ENCODE data around the gene PTPRCAP.

The PTPRCAP gene

GRCh38 chr11:67409781-67410368 lies 27.6 kb downstream of the PTPRCAP start:
- no peak for TF ChIP-seq CEBPB (IDR thresholded peaks at IDR 0.05)
- TF ChIP-seq YY1 (IDR thresholded peaks at IDR 0.05; ENCODE audit: low read depth): no peak
- no peak for TF ChIP-seq EGR1 (IDR thresholded peaks at IDR 0.05)
- TF ChIP-seq EP300 (IDR thresholded peaks at IDR 0.05; ENCODE audit: borderline replicate concordance): no peak
- TF ChIP-seq TCF12 (IDR thresholded peaks at IDR 0.05; ENCODE audit: low read depth): no peak
- no peak for TF ChIP-seq TAF1 (IDR thresholded peaks at IDR 0.05; ENCODE audit: low read depth)

DNA sequence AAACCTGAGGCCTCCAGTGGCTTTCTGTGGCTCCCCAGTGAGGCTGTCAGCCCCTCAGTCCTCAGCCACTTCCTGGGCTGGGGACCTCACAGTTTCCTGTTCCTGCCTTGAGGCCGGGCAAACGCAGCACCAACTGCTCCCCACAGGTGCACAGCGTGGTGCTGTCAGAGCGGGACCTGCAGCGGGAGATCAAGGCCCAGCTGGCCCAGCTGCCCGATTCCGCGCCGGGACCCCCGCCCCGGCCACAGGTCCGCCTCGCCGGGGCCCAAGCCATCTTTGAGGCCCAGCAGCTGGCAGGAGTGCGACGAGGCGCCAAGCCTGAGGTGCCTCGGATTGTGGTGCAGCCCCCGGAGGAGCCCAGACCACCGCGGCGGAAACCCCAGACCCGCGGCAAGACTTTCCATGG lies 28.2 kb downstream of the PTPRCAP start:
- TF ChIP-seq ZBTB7A (IDR thresholded peaks at IDR 0.05; ENCODE audit: low read depth): no peak
- TF ChIP-seq FOXM1 (IDR thresholded peaks at IDR 0.05; ENCODE audit: borderline replicate concordance, low read depth): no peak
- no peak for TF ChIP-seq NFIC (IDR thresholded peaks at IDR 0.05)
- TF ChIP-seq TEAD4 (IDR thresholded peaks at IDR 0.05): no peak
- TF ChIP-seq, protein P1, sequence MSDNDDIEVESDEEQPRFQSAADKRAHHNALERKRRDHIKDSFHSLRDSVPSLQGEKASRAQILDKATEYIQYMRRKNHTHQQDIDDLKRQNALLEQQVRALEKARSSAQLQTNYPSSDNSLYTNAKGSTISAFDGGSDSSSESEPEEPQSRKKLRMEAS (IDR thresholded peaks at IDR 0.05): no peak
- TF ChIP-seq EGR1 (IDR thresholded peaks at IDR 0.05): no peak
- no peak for TF ChIP-seq RAD21 (IDR thresholded peaks at IDR 0.05; ENCODE audit: low read depth)
- TF ChIP-seq EP300 (IDR thresholded peaks at IDR 0.05; ENCODE audit: borderline replicate concordance): no peak
- TF ChIP-seq TCF12 (IDR thresholded peaks at IDR 0.05; ENCODE audit: low read depth): no peak
- TF ChIP-seq, protein P2, sequence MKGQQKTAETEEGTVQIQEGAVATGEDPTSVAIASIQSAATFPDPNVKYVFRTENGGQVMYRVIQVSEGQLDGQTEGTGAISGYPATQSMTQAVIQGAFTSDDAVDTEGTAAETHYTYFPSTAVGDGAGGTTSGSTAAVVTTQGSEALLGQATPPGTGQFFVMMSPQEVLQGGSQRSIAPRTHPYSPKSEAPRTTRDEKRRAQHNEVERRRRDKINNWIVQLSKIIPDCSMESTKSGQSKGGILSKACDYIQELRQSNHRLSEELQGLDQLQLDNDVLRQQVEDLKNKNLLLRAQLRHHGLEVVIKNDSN (IDR thresholded peaks at IDR 0.05): no peak
- TF ChIP-seq YY1 (IDR thresholded peaks at IDR 0.05; ENCODE audit: low read depth): no peak
- no peak for TF ChIP-seq REST (IDR thresholded peaks at IDR 0.05; ENCODE audit: low read depth)
- no peak for TF ChIP-seq CREB1 (IDR thresholded peaks at IDR 0.05; ENCODE audit: low read depth)
- TF ChIP-seq CEBPB (IDR thresholded peaks at IDR 0.05): no peak
- TF ChIP-seq TAF1 (IDR thresholded peaks at IDR 0.05; ENCODE audit: low read depth): no peak

DNA sequence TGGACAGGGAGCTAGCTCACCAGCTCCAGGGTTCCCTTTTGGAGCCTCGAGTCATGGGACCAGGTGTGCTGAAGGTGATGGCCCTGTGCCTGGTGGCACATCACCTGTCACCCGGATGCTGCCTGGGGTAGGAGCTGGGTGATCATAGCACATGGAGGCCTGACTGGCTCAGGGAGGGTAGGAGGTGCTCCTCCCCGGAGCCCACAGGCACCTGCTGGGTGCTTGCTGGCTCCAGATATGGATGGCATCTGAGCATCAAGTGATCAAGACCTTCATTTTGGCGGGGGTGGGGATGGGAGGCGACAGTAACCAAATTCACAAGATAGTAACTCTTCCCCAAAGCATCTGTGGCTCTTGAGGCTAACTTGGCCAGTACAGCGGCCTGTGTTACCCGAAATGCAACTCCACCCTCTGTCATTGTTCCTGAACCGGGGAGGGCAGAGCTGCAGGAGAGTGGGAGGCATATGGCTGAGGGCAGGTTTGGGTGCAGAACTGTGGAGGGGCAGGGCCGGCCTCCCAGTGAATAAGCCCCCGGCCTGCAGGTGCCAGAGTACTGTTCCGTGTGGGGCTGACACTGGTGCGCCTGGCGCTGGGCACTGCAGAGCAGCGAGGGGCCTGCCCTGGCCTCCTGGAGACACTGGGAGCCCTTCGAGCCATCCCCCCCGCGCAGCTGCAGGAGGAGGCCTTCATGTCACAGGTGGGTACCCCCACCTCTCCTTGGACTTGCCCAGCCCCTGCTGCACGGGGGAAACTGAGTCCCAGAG lies 28.9 kb downstream of the PTPRCAP start:
- TF ChIP-seq REST (IDR thresholded peaks at IDR 0.05; ENCODE audit: low read depth): no peak
- no peak for TF ChIP-seq CEBPB (IDR thresholded peaks at IDR 0.05)
- no peak for TF ChIP-seq FOXM1 (IDR thresholded peaks at IDR 0.05; ENCODE audit: borderline replicate concordance, low read depth)
- TF ChIP-seq YY1 (IDR thresholded peaks at IDR 0.05; ENCODE audit: low read depth): no peak
- no peak for TF ChIP-seq TAF1 (IDR thresholded peaks at IDR 0.05; ENCODE audit: low read depth)
- no peak for TF ChIP-seq ZBTB7A (IDR thresholded peaks at IDR 0.05; ENCODE audit: low read depth)
- no peak for TF ChIP-seq EGR1 (IDR thresholded peaks at IDR 0.05)
- TF ChIP-seq RAD21 (IDR thresholded peaks at IDR 0.05; ENCODE audit: low read depth): no peak
- no peak for TF ChIP-seq TCF12 (IDR thresholded peaks at IDR 0.05; ENCODE audit: low read depth)
- TF ChIP-seq, protein P2 (IDR thresholded peaks at IDR 0.05): no peak

DNA sequence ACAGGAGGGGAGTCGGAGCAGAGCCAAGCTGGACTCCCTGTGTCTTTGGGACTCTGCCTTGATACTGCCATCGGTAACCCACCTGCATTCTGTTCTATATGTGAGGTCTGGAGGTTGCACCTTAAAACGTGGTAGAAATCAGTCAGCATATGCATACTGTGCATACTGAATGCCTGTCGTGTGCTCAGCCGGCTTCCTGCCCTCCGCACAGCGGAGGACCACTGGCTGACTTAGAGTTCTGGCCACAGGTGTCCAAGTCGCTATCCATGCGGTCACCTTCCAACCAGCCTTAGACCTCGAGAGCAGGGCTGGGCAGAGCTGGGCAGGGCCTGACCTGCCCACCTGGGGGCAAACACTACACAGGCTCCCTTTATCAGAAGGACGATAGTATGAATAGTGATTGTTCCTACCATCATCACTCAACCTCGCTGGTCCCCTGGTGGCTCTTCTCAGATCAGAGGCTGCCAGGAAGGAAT lies 29.8 kb downstream of the PTPRCAP start:
- TF ChIP-seq CEBPB (IDR thresholded peaks at IDR 0.05) (no peak), NFIC (IDR thresholded peaks at IDR 0.05) (no peak), EGR1 (IDR thresholded peaks at IDR 0.05) (no peak), YY1 (IDR thresholded peaks at IDR 0.05; ENCODE audit: low read depth) (no peak), TAF1 (IDR thresholded peaks at IDR 0.05; ENCODE audit: low read depth) (no peak), REST (IDR thresholded peaks at IDR 0.05; ENCODE audit: low read depth) (no peak), TEAD4 (IDR thresholded peaks at IDR 0.05) (no peak), EP300 (IDR thresholded peaks at IDR 0.05; ENCODE audit: borderline replicate concordance) (no peak), TCF12 (IDR thresholded peaks at IDR 0.05; ENCODE audit: low read depth) (no peak), RAD21 (IDR thresholded peaks at IDR 0.05; ENCODE audit: low read depth) (no peak), FOXM1 (IDR thresholded peaks at IDR 0.05; ENCODE audit: borderline replicate concordance, low read depth) (no peak), CREB1 (IDR thresholded peaks at IDR 0.05; ENCODE audit: low read depth) (no peak), ZBTB7A (IDR thresholded peaks at IDR 0.05; ENCODE audit: low read depth) (no peak)
- TF ChIP-seq, protein P1 (IDR thresholded peaks at IDR 0.05): no peak
- TF ChIP-seq, protein P2 (IDR thresholded peaks at IDR 0.05): no peak
